ENCODE measurements around the gene SPTBN1. TPM values are rescaled to one million over a fixed set of nuclear protein-coding genes. Genes with fewer than 3 reads are reported as not detected.

SPTBN1 gene
- total and polyA plus RNA-seq, 2 of the 13 experiments (the other 11 are each of a cell fraction or from before 2014, with no cell fraction given) = 123 to 299 TPM

DNA sequence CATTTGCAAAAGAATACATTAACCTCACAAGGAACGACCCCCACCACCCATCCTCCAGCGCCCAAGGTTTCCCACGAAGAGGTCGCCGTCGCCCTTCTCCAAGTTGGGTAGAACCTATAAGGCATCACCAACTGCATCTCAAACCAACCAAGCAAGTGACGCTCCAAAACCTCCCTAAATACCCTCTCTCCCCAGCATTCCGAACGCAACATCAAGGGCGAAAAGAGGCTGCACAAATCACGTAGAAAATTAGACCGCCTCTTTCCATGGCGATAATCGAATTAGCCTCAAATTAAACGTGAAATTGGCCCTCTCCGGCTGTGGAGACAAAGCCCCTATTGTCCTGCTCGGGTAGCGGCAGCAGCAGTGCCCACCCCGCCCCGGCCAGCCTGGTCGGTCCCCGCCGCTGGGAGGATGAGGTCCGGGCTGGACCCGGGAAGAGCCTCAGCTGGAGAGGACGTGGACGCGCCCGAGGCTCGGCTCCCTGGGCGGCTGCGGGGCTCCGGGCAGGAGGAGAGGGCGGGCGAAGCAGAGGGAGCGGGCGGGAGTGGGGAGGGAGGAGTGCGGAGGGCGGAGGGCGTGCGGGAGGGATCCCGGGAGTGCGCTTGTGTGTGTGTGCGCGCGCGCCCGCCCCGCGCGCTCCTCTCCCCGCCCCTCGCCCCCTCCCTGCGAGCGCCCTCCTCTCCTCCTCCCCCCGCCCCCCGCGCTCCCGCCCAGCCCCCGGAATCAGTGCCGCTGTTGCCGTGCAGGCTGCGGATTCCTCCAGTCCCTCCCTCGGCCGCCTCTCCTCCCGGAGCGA is at the start of gene SPTBN1 (continued):
- TF ChIP-seq GPN1 (CRISPR knock-in tag; IDR thresholded peaks at IDR 0.05; ENCODE audit: borderline replicate concordance) (no peak), ZNF749 (CRISPR knock-in tag; IDR thresholded peaks at IDR 0.05; ENCODE audit: borderline replicate concordance) (0 out of 2 replicates have a peak, but pooled peaks have one; percentile 37), SP5 (CRISPR knock-in tag; IDR thresholded peaks at IDR 0.05; ENCODE audit: borderline replicate concordance, low read depth) (peak; percentile 74), TRAFD1 (CRISPR knock-in tag; IDR thresholded peaks at IDR 0.05; ENCODE audit: borderline replicate concordance) (no peak), ZNF432 (CRISPR knock-in tag; IDR thresholded peaks at IDR 0.05; ENCODE audit: borderline replicate concordance) (no peak), PPARG (CRISPR knock-in tag; conservative IDR thresholded peaks at IDR 0.05) (peak; percentile 20; the same call in 1 of the 2 replicates), CENPT (CRISPR knock-in tag; IDR thresholded peaks at IDR 0.05; ENCODE audit: low read depth) (no peak), ONECUT2 (CRISPR knock-in tag; IDR thresholded peaks at IDR 0.05) (no peak), ZFX (CRISPR knock-in tag; IDR thresholded peaks at IDR 0.05; ENCODE audit: low read depth) (peak; percentile 26), GPBP1L1 (CRISPR knock-in tag; IDR thresholded peaks at IDR 0.05) (no peak), ZNF709 (CRISPR knock-in tag; IDR thresholded peaks at IDR 0.05) (no peak; the same call in 1 of the 2 replicates), USF2 (IDR thresholded peaks at IDR 0.05; ENCODE audit: low read depth, low read length) (no peak), USF2 (CRISPR knock-in tag; IDR thresholded peaks at IDR 0.05; ENCODE audit: borderline replicate concordance) (no peak; the same call in 1 of the 2 replicates), SALL2 (CRISPR knock-in tag; IDR thresholded peaks at IDR 0.05) (no peak; the same call in 1 of the 2 replicates), DMAP1 (CRISPR knock-in tag; IDR thresholded peaks at IDR 0.05) (peak; percentile 44), MTF1 (CRISPR knock-in tag; IDR thresholded peaks at IDR 0.05) (no peak), ZFP82 (CRISPR knock-in tag; IDR thresholded peaks at IDR 0.05; ENCODE audit: borderline replicate concordance) (0 out of 2 replicates have a peak, but pooled peaks have one; percentile 36), ARNT2 (CRISPR knock-in tag; IDR thresholded peaks at IDR 0.05; ENCODE audit: low read depth) (peak; percentile 79), IRF1 (CRISPR knock-in tag; IDR thresholded peaks at IDR 0.05; ENCODE audit: low read depth) (no peak), YEATS2 (CRISPR knock-in tag; IDR thresholded peaks at IDR 0.05; ENCODE audit: borderline replicate concordance) (no peak; the same call in 1 of the 2 replicates), ATF1 (CRISPR knock-in tag; IDR thresholded peaks at IDR 0.05) (no peak), EZH2 (conservative IDR thresholded peaks at IDR 0.05; ENCODE audit: low read depth, low read length) (no peak), TARDBP (CRISPR knock-in tag; IDR thresholded peaks at IDR 0.05) (peak; percentile 71; the same call in 1 of the 2 replicates), SYNCRIP (IDR thresholded peaks at IDR 0.05; ENCODE audit: insufficient read depth, low read depth, low read length) (no peak)
